Adrenal gland (tissue), 5 donors: ENCODE results near the gene MICOS13.
"Not testable (repeated sequence)": the region's sequence is repeated elsewhere in the genome, so short reads cannot be mapped to it uniquely, and the experiment has no call there.

ENCODE experiments used
- POLR2A ChIP-seq, 2 donors: fragments of 450-650 bp; IDR thresholded peaks; one replicate each; pipeline ENCODE4 v1.6.1; 2017; ENCODE audit warnings: antibody characterized with exemption in 2 of 2, mild to moderate bottlenecking in 2 of 2, moderate library complexity in 1 of 2
- TF ChIP-seq, protein P1 (sequence below), 6 experiments: fragments of 450-650 bp in 4 of 6; fragments of 200-600 bp in 2 of 6; sonication (generic) in 1 of 6; IDR thresholded peaks; 1 replicate in 5 of 6; 2 replicates in 1 of 6; pipeline versions ENCODE4 v1.5.1 to v1.8.0; 2016 to 2021; ENCODE audit warnings: antibody characterized with exemption in 6 of 6, mild to moderate bottlenecking in 2 of 6, moderate library complexity in 1 of 6
- donor health status: DM: no; HTN: no; CAD: no.

GRCh38 chr19:5702053-5702410 lies 21.7 kb upstream of the MICOS13 start:
- TF ChIP-seq, protein P1, sequence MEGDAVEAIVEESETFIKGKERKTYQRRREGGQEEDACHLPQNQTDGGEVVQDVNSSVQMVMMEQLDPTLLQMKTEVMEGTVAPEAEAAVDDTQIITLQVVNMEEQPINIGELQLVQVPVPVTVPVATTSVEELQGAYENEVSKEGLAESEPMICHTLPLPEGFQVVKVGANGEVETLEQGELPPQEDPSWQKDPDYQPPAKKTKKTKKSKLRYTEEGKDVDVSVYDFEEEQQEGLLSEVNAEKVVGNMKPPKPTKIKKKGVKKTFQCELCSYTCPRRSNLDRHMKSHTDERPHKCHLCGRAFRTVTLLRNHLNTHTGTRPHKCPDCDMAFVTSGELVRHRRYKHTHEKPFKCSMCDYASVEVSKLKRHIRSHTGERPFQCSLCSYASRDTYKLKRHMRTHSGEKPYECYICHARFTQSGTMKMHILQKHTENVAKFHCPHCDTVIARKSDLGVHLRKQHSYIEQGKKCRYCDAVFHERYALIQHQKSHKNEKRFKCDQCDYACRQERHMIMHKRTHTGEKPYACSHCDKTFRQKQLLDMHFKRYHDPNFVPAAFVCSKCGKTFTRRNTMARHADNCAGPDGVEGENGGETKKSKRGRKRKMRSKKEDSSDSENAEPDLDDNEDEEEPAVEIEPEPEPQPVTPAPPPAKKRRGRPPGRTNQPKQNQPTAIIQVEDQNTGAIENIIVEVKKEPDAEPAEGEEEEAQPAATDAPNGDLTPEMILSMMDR (IDR thresholded peaks at IDR 0.05): not testable (repeated sequence)
- TF ChIP-seq POLR2A (IDR thresholded peaks at IDR 0.05): not testable (repeated sequence)
